NCI-H1694 (cell line): ENCODE results near the gene PPP2R2D.
"Not testable (repeated sequence)": the region's sequence is repeated elsewhere in the genome, so short reads cannot be mapped to it uniquely, and the experiment has no call there.

Experiments used
- DNase-seq: peaks from one replicate; lab custom pipeline; 2025; lab: John Stamatoyannopoulos, UW

The PPP2R2D gene

GRCh38 chr10:131868436-131868835, 32.4 kb upstream of the PPP2R2D start:
- DNase-seq = no peak

- no peak for DNase-seq
Measured at GRCh38 chr10:131869344-131869743, 31.5 kb upstream of the PPP2R2D start.

GRCh38 chr10:131870411-131870810, 30.4 kb upstream of the PPP2R2D start:
- DNase-seq = no peak

- DNase-seq = no peak
Measured at GRCh38 chr10:131870831-131871672, 29.8 kb upstream of the PPP2R2D start.

GRCh38 chr10:131871673-131872005, 29.2 kb upstream of the PPP2R2D start:
- no peak for DNase-seq

GRCh38 chr10:131872011-131872826, 28.6 kb upstream of the PPP2R2D start:
- no peak for DNase-seq

GRCh38 chr10:131872827-131873375, 27.9 kb upstream of the PPP2R2D start:
- DNase-seq = no peak

GRCh38 chr10:131874991-131875451, 25.8 kb upstream of the PPP2R2D start:
- DNase-seq = no peak

- DNase-seq = no peak
Measured at GRCh38 chr10:131875501-131875900, 25.3 kb upstream of the PPP2R2D start.

- DNase-seq = no peak
Measured at GRCh38 chr10:131876017-131876416, 24.8 kb upstream of the PPP2R2D start.

GRCh38 chr10:131876508-131876907, 24.3 kb upstream of the PPP2R2D start:
- no peak for DNase-seq

GRCh38 chr10:131880016-131880590, 20.7 kb upstream of the PPP2R2D start:
- no peak for DNase-seq

GRCh38 chr10:131881104-131881880, 19.5 kb upstream of the PPP2R2D start:
- no peak for DNase-seq

GRCh38 chr10:131882151-131882550, 18.7 kb upstream of the PPP2R2D start:
- no peak for DNase-seq

GRCh38 chr10:131882590-131883451, 18.0 kb upstream of the PPP2R2D start:
- no peak for DNase-seq

- not testable (repeated sequence) for DNase-seq
Measured at GRCh38 chr10:131883621-131884393, 17.0 kb upstream of the PPP2R2D start.

GRCh38 chr10:131885391-131886165, 15.2 kb upstream of the PPP2R2D start:
- DNase-seq = no peak

GRCh38 chr10:131886237-131886636, 14.6 kb upstream of the PPP2R2D start:
- no peak for DNase-seq

GRCh38 chr10:131888186-131888604, 12.6 kb upstream of the PPP2R2D start:
- no peak for DNase-seq
